Chondrocyte (in vitro differentiated cells): ENCODE measurements around the gene ADAMTS16. TPM values are rescaled to one million over a fixed set of nuclear protein-coding genes. Genes with fewer than 3 reads are reported as not detected.
"Not testable (repeated sequence)": the region's sequence is repeated elsewhere in the genome, so short reads cannot be mapped to it uniquely, and the experiment has no call there.

Source experiments
- DNase-seq: peaks from one replicate; pipeline ENCODE4 v3.0.0; 2021; ENCODE audit warnings: mixed read lengths, low spot score
- H3K27ac Mint-ChIP-seq: one replicate; pipeline ENCODE4 v1.8.0; 2021; ENCODE audit warnings: mild to moderate bottlenecking, moderate library complexity, mixed read lengths; ENCODE audit not compliant: unreplicated experiment
- H3K27me3 Mint-ChIP-seq: 2 replicates; pipeline ENCODE4 v1.8.0; 2021; ENCODE audit warnings: low read depth, mixed read lengths
- H3K36me3 Mint-ChIP-seq: 2 replicates; pipeline ENCODE4 v1.8.0; 2021; ENCODE audit warnings: low read depth, mixed read lengths
- H3K4me1 Mint-ChIP-seq: 2 replicates; pipeline ENCODE4 v1.8.0; 2021; ENCODE audit warnings: low read depth, mild to moderate bottlenecking, mixed read lengths
- H3K4me3 Mint-ChIP-seq: one replicate; pipeline ENCODE4 v1.8.0; 2021; ENCODE audit warnings: mild to moderate bottlenecking, moderate library complexity, mixed read lengths; ENCODE audit not compliant: unreplicated experiment
- H3K9me3 Mint-ChIP-seq: 2 replicates; pipeline ENCODE4 v1.8.0; 2021; ENCODE audit warnings: low read depth, mixed read lengths
- CTCF ChIP-seq: fragments of 200-600 bp; sonication (generic); IDR thresholded peaks from 2 replicates; pipeline ENCODE4 v1.5.0; 2021; ENCODE audit warnings: antibody characterized with exemption, mild to moderate bottlenecking, moderate library complexity
- total RNA-seq: library from RNA; stranded (reverse); gene quantifications from 3 replicates; pipeline ENCODE4 v1.2.1, GENCODE V29; 2021

Gene ADAMTS16
- total RNA-seq, 1 donor from 2014 or later, result 12.5 TPM

DNA sequence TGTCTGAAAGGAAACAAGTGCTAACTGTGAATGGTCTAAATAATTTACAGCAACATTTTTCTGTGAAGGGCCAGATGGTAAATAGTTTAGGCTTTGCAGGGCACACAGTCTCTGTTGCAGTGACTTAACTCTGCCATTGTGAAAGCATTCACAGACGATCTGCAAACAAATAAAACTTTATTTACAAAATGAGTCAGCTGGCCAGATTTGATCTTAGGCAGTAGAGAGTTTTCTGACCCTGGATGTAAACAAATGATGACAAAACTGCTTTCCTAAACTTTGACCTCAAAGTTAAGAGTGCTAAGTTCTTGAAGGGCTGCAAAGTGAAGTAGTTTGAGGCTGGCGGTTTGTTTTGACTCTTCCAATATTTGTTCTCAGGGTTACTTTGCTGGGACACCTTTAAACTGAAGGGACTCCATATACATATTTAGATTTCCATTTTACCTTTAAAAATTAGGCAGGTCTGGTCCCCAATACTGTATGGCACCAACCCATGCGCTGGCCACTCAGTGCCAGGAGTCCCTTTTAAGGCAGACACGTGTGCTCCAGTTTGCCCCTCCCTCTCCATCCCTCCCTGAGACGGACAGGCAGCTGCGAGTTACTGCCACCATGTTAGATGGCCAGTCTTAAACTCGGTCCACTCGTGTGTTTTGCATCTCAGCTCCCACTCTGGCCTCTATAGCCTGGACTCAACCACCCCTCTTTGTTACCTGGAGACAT is 4.0 kb upstream of the ADAMTS16 start:
- TF ChIP-seq CTCF, result no peak
- H3K27ac Mint-ChIP-seq, result no peak overlapping the region
- no peak overlapping the region for H3K4me3 Mint-ChIP-seq
- peaks cover 11% of the 10 kb centered on the region for H3K27me3 Mint-ChIP-seq
- peaks cover 12% of the 10 kb centered on the region for H3K4me1 Mint-ChIP-seq
- no peak for DNase-seq
- H3K9me3 Mint-ChIP-seq, result peaks cover 6% of the 10 kb centered on the region
- no peaks in the 10 kb centered on the region for H3K36me3 Mint-ChIP-seq

DNA sequence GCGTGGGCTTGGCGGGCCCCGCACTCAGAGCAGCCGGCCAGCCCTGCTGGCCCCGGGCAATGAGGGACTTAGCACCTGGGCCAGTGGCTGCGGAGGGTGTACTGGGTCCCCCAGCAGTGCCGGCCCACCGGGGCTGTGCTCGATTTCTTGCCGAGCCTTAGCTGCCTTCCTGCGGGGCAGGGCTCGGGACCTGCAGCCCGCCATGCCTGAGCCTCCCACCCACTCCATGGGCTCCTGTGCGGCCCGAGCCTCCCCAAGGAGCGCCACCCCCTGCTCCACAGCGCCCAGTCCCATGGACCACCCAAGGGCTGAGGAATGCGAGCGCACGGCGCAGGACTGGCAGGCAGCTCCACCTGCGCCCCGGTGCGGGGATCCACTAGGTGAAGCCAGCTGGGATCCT is 2.3 kb upstream of the ADAMTS16 start:
- H3K9me3 Mint-ChIP-seq, H3K36me3 Mint-ChIP-seq, DNase-seq, H3K27ac Mint-ChIP-seq, H3K4me3 Mint-ChIP-seq: not testable (repeated sequence)
- H3K4me1 Mint-ChIP-seq, result peaks cover 20% of the 10 kb centered on the region
- H3K27me3 Mint-ChIP-seq, result peaks cover 11% of the 10 kb centered on the region

DNA sequence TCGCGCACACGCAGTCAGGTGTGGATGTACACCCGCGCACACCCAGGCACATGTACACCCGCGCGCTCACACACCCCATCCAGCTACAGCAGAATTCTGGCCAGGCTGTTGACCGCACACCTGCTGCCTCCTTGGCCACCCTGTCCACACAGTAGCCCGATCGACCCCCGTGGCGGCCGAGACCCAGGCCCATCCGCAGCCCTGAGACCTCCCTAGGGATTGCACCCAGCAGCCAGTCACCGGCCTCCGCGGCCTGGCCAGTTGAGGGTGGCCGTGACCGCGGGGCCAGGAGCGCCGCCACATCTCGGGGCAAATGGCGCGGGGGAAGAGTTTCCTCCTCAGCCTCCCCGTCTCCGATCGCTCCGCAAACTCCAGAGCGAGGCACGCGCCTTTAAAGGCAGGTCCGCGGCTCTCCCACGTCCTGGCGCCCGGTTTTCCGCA is 774 bp upstream of the ADAMTS16 start:
- TF ChIP-seq CTCF, result no peak
- no peak for DNase-seq
- Mint-ChIP-seq H3K4me1 (peaks cover 20% of the 10 kb centered on the region), H3K27ac (no peak overlapping the region), H3K27me3 (peaks cover 11% of the 10 kb centered on the region), H3K9me3 (no peaks in the 10 kb centered on the region), H3K36me3 (no peaks in the 10 kb centered on the region), H3K4me3 (peak overlapping the region; percentile 51)

DNA sequence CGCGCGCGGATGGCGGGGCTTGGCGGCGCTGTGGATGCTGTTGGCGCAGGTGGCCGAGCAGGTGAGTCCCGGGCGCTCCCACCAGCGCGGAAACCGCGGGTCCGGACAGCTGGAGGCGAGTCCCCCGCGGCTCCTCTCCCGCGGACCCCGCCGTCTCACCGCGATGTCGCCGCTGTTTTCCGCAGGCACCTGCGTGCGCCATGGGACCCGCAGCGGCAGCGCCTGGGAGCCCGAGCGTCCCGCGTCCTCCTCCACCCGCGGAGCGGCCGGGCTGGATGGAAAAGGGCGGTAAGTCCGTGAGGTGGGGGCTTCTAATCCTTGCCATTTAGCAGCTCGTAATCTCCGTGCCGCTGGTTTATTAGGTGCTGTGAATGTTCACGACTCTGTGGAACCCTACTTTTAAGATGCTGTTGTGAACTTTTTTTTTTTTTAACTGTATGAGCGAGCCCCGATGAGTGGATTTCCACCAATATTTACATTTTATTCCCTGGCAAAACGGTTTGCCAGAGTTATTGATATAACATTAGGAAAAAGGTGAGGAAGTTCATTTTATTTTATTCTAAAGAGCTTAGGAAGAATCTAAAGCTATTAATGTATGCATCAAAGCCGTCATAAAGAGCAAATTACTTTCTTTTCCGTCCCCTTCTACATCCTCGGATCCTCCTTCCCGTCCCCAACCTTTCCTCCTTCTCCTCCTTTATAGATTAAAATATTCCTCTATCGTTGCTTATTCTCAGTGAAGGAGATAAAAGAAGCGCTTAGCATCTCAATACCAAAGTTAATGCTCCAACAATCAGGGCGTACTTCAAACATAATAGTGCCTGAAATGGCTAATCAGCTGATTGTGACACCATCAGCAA is 579 bp downstream of the ADAMTS16 start:
- no peaks in the 10 kb centered on the region for H3K36me3 Mint-ChIP-seq
- H3K4me3 Mint-ChIP-seq, result peak overlapping the region; percentile 71
- peaks cover 11% of the 10 kb centered on the region for H3K27me3 Mint-ChIP-seq
- no peak overlapping the region for H3K27ac Mint-ChIP-seq
- peaks cover 3% of the 10 kb centered on the region for H3K9me3 Mint-ChIP-seq
- peaks cover 23% of the 10 kb centered on the region for H3K4me1 Mint-ChIP-seq
- no peak for TF ChIP-seq CTCF
- no peak for DNase-seq

- no peak for TF ChIP-seq CTCF
- Mint-ChIP-seq H3K27ac (no peak overlapping the region), H3K27me3 (peaks cover 11% of the 10 kb centered on the region), H3K36me3 (no peaks in the 10 kb centered on the region), H3K9me3 (peaks cover 3% of the 10 kb centered on the region), H3K4me3 (peak overlapping the region; percentile 71), H3K4me1 (peaks cover 28% of the 10 kb centered on the region)
- DNase-seq, result no peak
Observed at GRCh38 chr5:5141339-5141599, 1.1 kb downstream of the ADAMTS16 start.
